K562 (cell line): ENCODE results near the gene GAMT. TPM values are rescaled to one million over a fixed set of nuclear protein-coding genes. Genes with fewer than 3 reads are reported as not detected.

ENCODE experiments used
- CBX5 ChIP-seq: IDR thresholded peaks from 2 replicates; pipeline ENCODE4 v1.6.1; 2014; ENCODE audit warnings: low read depth, borderline replicate concordance
- HNRNPH1 ChIP-seq: fragments of 200-400 bp; formaldehyde crosslinking; optimal IDR thresholded peaks from 2 replicates; pipeline ENCODE3; 2017; ENCODE audit warnings: low read depth, mild to moderate bottlenecking, low read length, moderate library complexity
- HNRNPL ChIP-seq: fragments of 200-400 bp; formaldehyde crosslinking; IDR thresholded peaks from 2 replicates; pipeline ENCODE4 v1.6.1; 2017; ENCODE audit warnings: low read depth, mild to moderate bottlenecking, low read length
- MAZ ChIP-seq, 2 experiments: fragments of 450-650 bp in 1 of 2; sonication (generic) in 1 of 2; formaldehyde crosslinking; IDR thresholded peaks in 1 of 2; conservative IDR thresholded peaks in 1 of 2; 2 replicates each; pipeline versions ENCODE4 v1.4.0 to v1.5.0; 2020; ENCODE audit warnings: mild to moderate bottlenecking in 1 of 2, missing genetic modification reagents in 1 of 2
- NEUROD1 ChIP-seq: fragments of 150-350 bp; IDR thresholded peaks from 2 replicates; pipeline ENCODE4 v1.6.1; 2014; ENCODE audit warnings: borderline replicate concordance, low read length, low read depth; ENCODE audit not compliant: partially characterized antibody
- NR3C1 ChIP-seq: sonication (generic); formaldehyde crosslinking; IDR thresholded peaks from 2 replicates; pipeline ENCODE4 v1.8.1; 2022; ENCODE audit warnings: missing genetic modification reagents
- POLR2A ChIP-seq: fragments of 450-650 bp; conservative IDR thresholded peaks from 2 replicates; pipeline ENCODE4 v1.6.1; 2016
- PRPF4 ChIP-seq: fragments of 200-400 bp; formaldehyde crosslinking; IDR thresholded peaks from one replicate; pipeline ENCODE4 v1.6.1; 2017; ENCODE audit warnings: low read length, low read depth, mild to moderate bottlenecking; ENCODE audit not compliant: insufficient read depth, poor library complexity, severe bottlenecking
- RFX5 ChIP-seq: IDR thresholded peaks from 2 replicates; pipeline ENCODE4 v1.6.1; 2011; ENCODE audit warnings: low read depth, mild to moderate bottlenecking, improper control_type of control experiment, low read length
- SAFB ChIP-seq: fragments of 200-400 bp; formaldehyde crosslinking; IDR thresholded peaks from 2 replicates; pipeline ENCODE4 v1.6.1; 2017; ENCODE audit warnings: low read depth, low read length, borderline replicate concordance
- SMAD3 ChIP-seq: fragments of 450-650 bp; formaldehyde crosslinking; conservative IDR thresholded peaks from 2 replicates; pipeline ENCODE4 v1.4.0; 2020; ENCODE audit warnings: mild to moderate bottlenecking
- SRF ChIP-seq, 2 experiments: fragments of 250-450, 450-650 bp in 1 of 2; sonication (Bioruptor Pico) in 1 of 2; sonication (generic) in 1 of 2; formaldehyde crosslinking; IDR thresholded peaks; 2 replicates each; pipeline versions ENCODE4 v1.5.0 to v1.5.1; 2020 to 2022; ENCODE audit warnings: mild to moderate bottlenecking in 1 of 2, missing genetic modification reagents in 1 of 2
- ZBTB33 ChIP-seq: sonication (generic); formaldehyde crosslinking; IDR thresholded peaks from 2 replicates; pipeline ENCODE4 v1.8.1; 2023; ENCODE audit warnings: mild to moderate bottlenecking, missing genetic modification reagents
- ZNF184 ChIP-seq: sonication (generic); formaldehyde crosslinking; IDR thresholded peaks from 2 replicates; pipeline ENCODE4 v1.5.0; 2020; ENCODE audit warnings: missing genetic modification reagents
- ZNF717 ChIP-seq: fragments of 250-450 bp; sonication (Bioruptor Pico); IDR thresholded peaks from 2 replicates; pipeline ENCODE4 v1.5.0; 2021
- polyA plus RNA-seq, 8 experiments: library from polyadenylated mRNA; depleted of rRNA in 4 of 8; stranded (reverse) in 5 of 8; unstranded in 3 of 8; fragments of >200 nt; fragmentation: Nextera tagmentation in 2 of 8; fragmentation: Illumina TruSeq in 1 of 8; extraction: Ambion mirVana in 2 of 8; extraction: Trizol in 1 of 8; gene quantifications; 2 replicates each; pipeline versions ENCODE4 v1.2.1 to v1.2.3, GENCODE V29; 2011 to 2014; ENCODE audit warnings: inconsistent platforms in 1 of 8, missing spikeins in 1 of 8
- total RNA-seq, 7 experiments: library from RNA; depleted of rRNA in 6 of 7; stranded (reverse); fragments of >200 nt in 6 of 7; fragmentation: Illumina TruSeq in 2 of 7; extraction: Trizol in 2 of 7; gene quantifications; 2 replicates each; pipeline versions ENCODE4 v1.2.1 to v1.2.3, GENCODE V29; 2011 to 2021; ENCODE audit warnings: low replicate concordance in 1 of 7
- TF ChIP-seq, protein P1 (sequence below): IDR thresholded peaks from 2 replicates; pipeline ENCODE4 v1.6.1; 2012; ENCODE audit warnings: low read depth, low read length, improper control_type of control experiment, borderline replicate concordance
- TF ChIP-seq, protein P2 (sequence below), 2 experiments: fragments of 450-650 bp; IDR thresholded peaks; 2 replicates each; pipeline ENCODE4 v1.6.1; 2018; ENCODE audit warnings: mild to moderate bottlenecking in 2 of 2, low read depth in 1 of 2; ENCODE audit not compliant: partially characterized antibody in 2 of 2
- TF ChIP-seq, protein P3 (sequence below): fragments of 450-650 bp; formaldehyde crosslinking; IDR thresholded peaks from 2 replicates; pipeline ENCODE4 v1.4.0; 2020; ENCODE audit warnings: mild to moderate bottlenecking, mixed read lengths

GAMT gene
- total and polyA plus RNA-seq, 9 of the 15 experiments (the other 6 are each of a cell fraction or from before 2014, with no cell fraction given) = 1.3 to 35.3 (median 27.2) TPM

DNA sequence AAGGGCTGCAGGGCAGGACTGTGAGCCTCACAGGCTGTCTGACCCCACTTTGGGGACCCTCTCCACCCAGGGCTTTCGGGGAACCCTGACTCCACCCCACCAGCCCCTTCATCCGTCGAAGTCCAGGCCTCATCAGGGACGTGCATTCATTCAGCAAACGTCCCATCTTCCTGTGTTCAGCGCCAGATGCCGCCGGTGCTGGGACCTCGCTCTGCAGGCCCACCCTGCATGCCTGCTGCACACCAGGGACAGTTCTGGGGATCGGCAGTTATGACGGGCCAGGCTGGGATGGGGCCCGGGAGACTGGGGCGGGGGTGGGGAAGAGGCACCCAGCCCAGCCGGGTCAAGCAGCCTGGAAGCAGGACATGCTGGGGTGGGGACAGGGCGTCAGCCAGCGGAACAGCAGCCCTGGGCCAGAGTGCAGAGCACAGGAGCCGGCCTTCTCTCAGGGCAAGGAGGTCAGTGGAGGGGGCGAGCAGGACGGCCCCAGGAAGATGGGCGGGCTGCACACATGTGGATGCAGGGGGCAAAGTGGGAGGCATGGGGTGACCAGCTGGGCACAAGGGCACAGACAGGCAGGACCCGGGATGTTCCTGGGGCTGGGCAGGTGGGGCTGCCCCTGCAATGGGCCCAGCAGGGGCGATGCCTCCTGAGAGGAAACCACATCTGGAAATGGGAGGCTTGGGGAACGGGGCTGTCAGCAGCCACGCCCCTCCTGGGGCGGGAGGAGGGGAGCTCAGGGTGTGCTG is 5.1 kb downstream of the GAMT start (continued):
- TF ChIP-seq, protein P1, sequence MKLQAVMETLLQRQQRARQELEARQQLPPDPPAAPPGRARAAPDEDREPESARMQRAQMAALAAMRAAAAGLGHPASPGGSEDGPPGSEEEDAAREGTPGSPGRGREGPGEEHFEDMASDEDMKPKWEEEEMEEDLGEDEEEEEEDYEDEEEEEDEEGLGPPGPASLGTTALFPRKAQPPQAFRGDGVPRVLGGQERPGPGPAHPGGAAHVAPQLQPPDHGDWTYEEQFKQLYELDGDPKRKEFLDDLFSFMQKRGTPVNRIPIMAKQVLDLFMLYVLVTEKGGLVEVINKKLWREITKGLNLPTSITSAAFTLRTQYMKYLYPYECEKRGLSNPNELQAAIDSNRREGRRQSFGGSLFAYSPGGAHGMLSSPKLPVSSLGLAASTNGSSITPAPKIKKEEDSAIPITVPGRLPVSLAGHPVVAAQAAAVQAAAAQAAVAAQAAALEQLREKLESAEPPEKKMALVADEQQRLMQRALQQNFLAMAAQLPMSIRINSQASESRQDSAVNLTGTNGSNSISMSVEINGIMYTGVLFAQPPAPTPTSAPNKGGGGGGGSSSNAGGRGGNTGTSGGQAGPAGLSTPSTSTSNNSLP = no peak
- TF ChIP-seq CBX5 (no peak), SAFB (no peak), RFX5 (no peak), ZNF184 (CRISPR knock-in tag) (no peak), SRF (CRISPR knock-in tag; IDR thresholded peaks at IDR 0.05) (no peak), ZBTB33 (CRISPR knock-in tag) (peak; percentile 75), NEUROD1 (no peak), PRPF4 (no peak), SMAD3 (CRISPR knock-in tag) (no peak), POLR2A (peak; percentile 57; the same call in 1 of the 2 replicates), MAZ (CRISPR knock-in tag; conservative IDR thresholded peaks at IDR 0.05 in 1 of 2, IDR thresholded peaks at IDR 0.05 in 1 of 2) (no peak), NR3C1 (0 out of 2 replicates have a peak, but pooled peaks have one; percentile 34), HNRNPH1 (no peak), ZNF717 (CRISPR knock-in tag) (no peak), HNRNPL (peak; percentile 64; the same call in 1 of the 2 replicates)
- TF ChIP-seq, protein P2, sequence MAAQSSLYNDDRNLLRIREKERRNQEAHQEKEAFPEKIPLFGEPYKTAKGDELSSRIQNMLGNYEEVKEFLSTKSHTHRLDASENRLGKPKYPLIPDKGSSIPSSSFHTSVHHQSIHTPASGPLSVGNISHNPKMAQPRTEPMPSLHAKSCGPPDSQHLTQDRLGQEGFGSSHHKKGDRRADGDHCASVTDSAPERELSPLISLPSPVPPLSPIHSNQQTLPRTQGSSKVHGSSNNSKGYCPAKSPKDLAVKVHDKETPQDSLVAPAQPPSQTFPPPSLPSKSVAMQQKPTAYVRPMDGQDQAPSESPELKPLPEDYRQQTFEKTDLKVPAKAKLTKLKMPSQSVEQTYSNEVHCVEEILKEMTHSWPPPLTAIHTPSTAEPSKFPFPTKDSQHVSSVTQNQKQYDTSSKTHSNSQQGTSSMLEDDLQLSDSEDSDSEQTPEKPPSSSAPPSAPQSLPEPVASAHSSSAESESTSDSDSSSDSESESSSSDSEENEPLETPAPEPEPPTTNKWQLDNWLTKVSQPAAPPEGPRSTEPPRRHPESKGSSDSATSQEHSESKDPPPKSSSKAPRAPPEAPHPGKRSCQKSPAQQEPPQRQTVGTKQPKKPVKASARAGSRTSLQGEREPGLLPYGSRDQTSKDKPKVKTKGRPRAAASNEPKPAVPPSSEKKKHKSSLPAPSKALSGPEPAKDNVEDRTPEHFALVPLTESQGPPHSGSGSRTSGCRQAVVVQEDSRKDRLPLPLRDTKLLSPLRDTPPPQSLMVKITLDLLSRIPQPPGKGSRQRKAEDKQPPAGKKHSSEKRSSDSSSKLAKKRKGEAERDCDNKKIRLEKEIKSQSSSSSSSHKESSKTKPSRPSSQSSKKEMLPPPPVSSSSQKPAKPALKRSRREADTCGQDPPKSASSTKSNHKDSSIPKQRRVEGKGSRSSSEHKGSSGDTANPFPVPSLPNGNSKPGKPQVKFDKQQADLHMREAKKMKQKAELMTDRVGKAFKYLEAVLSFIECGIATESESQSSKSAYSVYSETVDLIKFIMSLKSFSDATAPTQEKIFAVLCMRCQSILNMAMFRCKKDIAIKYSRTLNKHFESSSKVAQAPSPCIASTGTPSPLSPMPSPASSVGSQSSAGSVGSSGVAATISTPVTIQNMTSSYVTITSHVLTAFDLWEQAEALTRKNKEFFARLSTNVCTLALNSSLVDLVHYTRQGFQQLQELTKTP (IDR thresholded peaks at IDR 0.05; ENCODE audit: low read depth in 1 of 2, partially characterized antibody in 2 of 2) = no peak
- TF ChIP-seq, protein P3, sequence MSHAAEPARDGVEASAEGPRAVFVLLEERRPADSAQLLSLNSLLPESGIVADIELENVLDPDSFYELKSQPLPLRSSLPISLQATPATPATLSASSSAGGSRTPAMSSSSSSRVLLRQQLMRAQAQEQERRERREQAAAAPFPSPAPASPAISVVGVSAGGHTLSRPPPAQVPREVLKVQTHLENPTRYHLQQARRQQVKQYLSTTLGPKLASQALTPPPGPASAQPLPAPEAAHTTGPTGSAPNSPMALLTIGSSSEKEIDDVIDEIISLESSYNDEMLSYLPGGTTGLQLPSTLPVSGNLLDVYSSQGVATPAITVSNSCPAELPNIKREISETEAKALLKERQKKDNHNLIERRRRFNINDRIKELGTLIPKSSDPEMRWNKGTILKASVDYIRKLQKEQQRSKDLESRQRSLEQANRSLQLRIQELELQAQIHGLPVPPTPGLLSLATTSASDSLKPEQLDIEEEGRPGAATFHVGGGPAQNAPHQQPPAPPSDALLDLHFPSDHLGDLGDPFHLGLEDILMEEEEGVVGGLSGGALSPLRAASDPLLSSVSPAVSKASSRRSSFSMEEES = no peak
